GM23338 (cell line): Measurements from ENCODE around the gene LARGE1. TPM values are rescaled to one million over a fixed set of nuclear protein-coding genes. Genes with fewer than 3 reads are reported as not detected.

Experiments
- ATAC-seq: fragments of 200-7000 bp; cut with Tn5 transposase; 3 replicates; pipeline ENCODE4 v1.9.1; 2020
- DNase-seq: peaks from one replicate; pipeline ENCODE4 v3.0.0-alpha.2; 2015; ENCODE audit warnings: low spot score
- H2AFZ ChIP-seq: fragments of 200-600 bp; sonication (generic); 2 replicates; pipeline ENCODE4 v1.8.0; 2016; ENCODE audit warnings: antibody characterized with exemption, mild to moderate bottlenecking, moderate library complexity
- H3F3A ChIP-seq: fragments of 200-600 bp; sonication (generic); replicated peaks from 2 replicates; pipeline ENCODE4 v1.8.0; 2017; ENCODE audit warnings: antibody characterized with exemption, mixed run types, low read depth
- H3K27ac ChIP-seq: fragments of 200-600 bp; sonication (generic); 2 replicates; pipeline ENCODE4 v1.6.1; 2016; ENCODE audit warnings: low read depth
- H3K27me3 ChIP-seq: fragments of 200-600 bp; sonication (generic); 2 replicates; pipeline ENCODE4 v1.8.0; 2016; ENCODE audit warnings: mild to moderate bottlenecking, mixed run types, moderate library complexity; ENCODE audit not compliant: insufficient read depth
- H3K36me3 ChIP-seq: fragments of 200-600 bp; sonication (generic); 2 replicates; pipeline ENCODE4 v1.8.0; 2016; ENCODE audit warnings: mild to moderate bottlenecking; ENCODE audit not compliant: insufficient read depth
- H3K4me1 ChIP-seq: fragments of 200-600 bp; sonication (generic); 2 replicates; pipeline ENCODE4 v1.8.0; 2016; ENCODE audit warnings: mild to moderate bottlenecking, moderate library complexity; ENCODE audit not compliant: insufficient read depth
- H3K4me2 ChIP-seq: fragments of 200-600 bp; sonication (generic); 2 replicates; pipeline ENCODE4 v1.7.1; 2017; ENCODE audit warnings: mixed run types
- H3K4me3 ChIP-seq: fragments of 200-600 bp; sonication (generic); 2 replicates; pipeline ENCODE4 v1.6.1; 2016; ENCODE audit warnings: mixed run types
- H3K79me2 ChIP-seq: fragments of 200-600 bp; sonication (generic); replicated peaks from 2 replicates; pipeline ENCODE4 v1.8.0; 2017; ENCODE audit warnings: mild to moderate bottlenecking; ENCODE audit not compliant: insufficient read depth
- H3K9me2 ChIP-seq: fragments of 200-600 bp; sonication (generic); 2 replicates; pipeline ENCODE4 v1.8.0; 2017; ENCODE audit not compliant: insufficient read depth
- H4K20me1 ChIP-seq: fragments of 200-600 bp; sonication (generic); replicated peaks from 2 replicates; pipeline ENCODE4 v1.8.0; 2017; ENCODE audit warnings: mild to moderate bottlenecking; ENCODE audit not compliant: insufficient read depth
- H3K27ac Mint-ChIP-seq: 2 replicates; pipeline ENCODE4 v1.8.0; 2020; ENCODE audit warnings: inconsistent platforms, mild to moderate bottlenecking, moderate library complexity, mixed read lengths
- H3K27me3 Mint-ChIP-seq: 3 replicates; pipeline ENCODE4 v1.8.0; 2022; ENCODE audit warnings: low read depth, mild to moderate bottlenecking, moderate library complexity, mixed read lengths, inconsistent platforms; ENCODE audit not compliant: insufficient read depth, poor library complexity
- H3K36me3 Mint-ChIP-seq: 3 replicates; pipeline ENCODE4 v1.8.0; 2021; ENCODE audit warnings: low read depth, mild to moderate bottlenecking, inconsistent platforms, moderate library complexity, mixed read lengths
- H3K4me1 Mint-ChIP-seq: 3 replicates; pipeline ENCODE4 v1.8.0; 2020; ENCODE audit warnings: mild to moderate bottlenecking, inconsistent platforms, mixed read lengths
- H3K4me3 Mint-ChIP-seq: 3 replicates; pipeline ENCODE4 v1.8.0; 2021; ENCODE audit warnings: moderate library complexity, mild to moderate bottlenecking, inconsistent platforms, mixed read lengths
- H3K9me3 Mint-ChIP-seq: 3 replicates; pipeline ENCODE4 v1.8.0; 2020; ENCODE audit warnings: moderate library complexity, mild to moderate bottlenecking, inconsistent platforms, mixed read lengths
- ETS1 ChIP-seq: IDR thresholded peaks from 2 replicates; pipeline ENCODE4 v1.6.1; 2016; ENCODE audit warnings: antibody characterized with exemption
- EZH2 ChIP-seq: fragments of 200-600 bp; sonication (generic); IDR thresholded peaks from one replicate; pipeline ENCODE4 v1.8.0; 2017; ENCODE audit warnings: antibody characterized with exemption, mild to moderate bottlenecking, low read depth; ENCODE audit not compliant: unreplicated experiment
- JUNB ChIP-seq: IDR thresholded peaks from one replicate; pipeline ENCODE4 v1.6.1; 2016; ENCODE audit warnings: antibody characterized with exemption; ENCODE audit not compliant: unreplicated experiment
- NANOG ChIP-seq: IDR thresholded peaks from 2 replicates; pipeline ENCODE4 v1.6.1; 2016; ENCODE audit warnings: antibody characterized with exemption, borderline replicate concordance
- POLR2AphosphoS5 ChIP-seq: IDR thresholded peaks from 2 replicates; pipeline ENCODE4 v1.6.1; 2016; ENCODE audit warnings: antibody characterized with exemption, low read depth
- STAT1 ChIP-seq: IDR thresholded peaks from one replicate; pipeline ENCODE4 v1.6.1; 2016; ENCODE audit warnings: antibody characterized with exemption; ENCODE audit not compliant: unreplicated experiment
- ZNF114 ChIP-seq: fragments of 250-450 bp; sonication (Bioruptor Pico); IDR thresholded peaks from 2 replicates; pipeline ENCODE4 v1.5.0; 2020; ENCODE audit warnings: mild to moderate bottlenecking, moderate library complexity
- ZNF331 ChIP-seq: fragments of 250-450 bp; sonication (Bioruptor Pico); IDR thresholded peaks from 2 replicates; pipeline ENCODE4 v1.5.0; 2020; ENCODE audit warnings: low read depth, mild to moderate bottlenecking, moderate library complexity
- ZNF462 ChIP-seq: fragments of 250-450 bp; sonication (Bioruptor Pico); IDR thresholded peaks from 2 replicates; pipeline ENCODE4 v1.5.0; 2020; ENCODE audit warnings: mild to moderate bottlenecking, moderate library complexity
- polyA plus RNA-seq: library from polyadenylated mRNA; unstranded; fragments of >200 nt; fragmentation: Nextera tagmentation; extraction: Ambion mirVana; gene quantifications from 2 replicates; pipeline ENCODE4 v1.2.1, GENCODE V29; 2016
- total RNA-seq: library from RNA; depleted of rRNA; stranded (reverse); fragments of >200 nt; shearing (Covaris generic); gene quantifications from 2 replicates; pipeline ENCODE4 v1.2.3, GENCODE V29; 2014
- TF ChIP-seq, protein P1 (sequence below): IDR thresholded peaks from one replicate; pipeline ENCODE4 v1.6.1; 2018; ENCODE audit warnings: antibody characterized with exemption; ENCODE audit not compliant: unreplicated experiment
- TF ChIP-seq, protein P2 (sequence below), 2 experiments: fragments of 200-600 bp in 1 of 2; sonication (generic) in 1 of 2; conservative IDR thresholded peaks; 2 replicates each; pipeline versions ENCODE4 v1.5.1 to v1.6.1; 2016 to 2017; ENCODE audit warnings: antibody characterized with exemption in 2 of 2, low read depth in 2 of 2, mild to moderate bottlenecking in 2 of 2, moderate library complexity in 1 of 2

Gene LARGE1
- total and polyA plus RNA-seq, 2 experiments from 2014 or later: 12.8 to 75.6 TPM

DNA sequence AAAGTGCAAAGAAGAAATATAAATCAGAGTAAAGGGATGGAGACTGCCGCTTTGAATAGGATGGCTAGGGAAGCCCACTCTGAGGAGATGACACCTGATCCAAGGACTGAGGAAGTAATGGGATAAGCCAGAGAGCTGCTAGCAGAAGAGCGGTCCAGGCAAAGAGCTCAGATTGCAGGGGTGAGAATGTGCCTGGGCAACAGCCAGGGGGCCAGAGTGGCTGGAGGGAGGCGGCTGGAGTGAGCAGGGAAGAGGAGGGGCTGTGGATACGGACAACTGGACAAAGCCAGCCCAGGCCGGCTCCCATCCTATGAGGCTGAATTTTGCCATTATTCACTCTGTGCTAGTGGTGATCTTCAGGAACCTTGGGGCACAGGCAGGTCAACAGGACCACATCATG is 501.8 kb downstream of the LARGE1 start:
- Mint-ChIP-seq H3K4me3 (no peak overlapping the region), H3K9me3 (no peaks in the 10 kb centered on the region; the same call in 2 of the 3 replicates), H3K27ac (no peak overlapping the region), H3K36me3 (peaks cover 33% of the 10 kb centered on the region), H3K27me3 (peaks cover 7% of the 10 kb centered on the region), H3K4me1 (no peaks in the 10 kb centered on the region)
- no peak for TF ChIP-seq ZNF114 (CRISPR knock-in tag)
- TF ChIP-seq ZNF462: no peak
- no peak for TF ChIP-seq JUNB
- TF ChIP-seq ZNF331 (CRISPR knock-in tag): no peak
- TF ChIP-seq POLR2AphosphoS5: no peak
- no peak for TF ChIP-seq STAT1
- no peak for TF ChIP-seq NANOG
- TF ChIP-seq, protein P1, sequence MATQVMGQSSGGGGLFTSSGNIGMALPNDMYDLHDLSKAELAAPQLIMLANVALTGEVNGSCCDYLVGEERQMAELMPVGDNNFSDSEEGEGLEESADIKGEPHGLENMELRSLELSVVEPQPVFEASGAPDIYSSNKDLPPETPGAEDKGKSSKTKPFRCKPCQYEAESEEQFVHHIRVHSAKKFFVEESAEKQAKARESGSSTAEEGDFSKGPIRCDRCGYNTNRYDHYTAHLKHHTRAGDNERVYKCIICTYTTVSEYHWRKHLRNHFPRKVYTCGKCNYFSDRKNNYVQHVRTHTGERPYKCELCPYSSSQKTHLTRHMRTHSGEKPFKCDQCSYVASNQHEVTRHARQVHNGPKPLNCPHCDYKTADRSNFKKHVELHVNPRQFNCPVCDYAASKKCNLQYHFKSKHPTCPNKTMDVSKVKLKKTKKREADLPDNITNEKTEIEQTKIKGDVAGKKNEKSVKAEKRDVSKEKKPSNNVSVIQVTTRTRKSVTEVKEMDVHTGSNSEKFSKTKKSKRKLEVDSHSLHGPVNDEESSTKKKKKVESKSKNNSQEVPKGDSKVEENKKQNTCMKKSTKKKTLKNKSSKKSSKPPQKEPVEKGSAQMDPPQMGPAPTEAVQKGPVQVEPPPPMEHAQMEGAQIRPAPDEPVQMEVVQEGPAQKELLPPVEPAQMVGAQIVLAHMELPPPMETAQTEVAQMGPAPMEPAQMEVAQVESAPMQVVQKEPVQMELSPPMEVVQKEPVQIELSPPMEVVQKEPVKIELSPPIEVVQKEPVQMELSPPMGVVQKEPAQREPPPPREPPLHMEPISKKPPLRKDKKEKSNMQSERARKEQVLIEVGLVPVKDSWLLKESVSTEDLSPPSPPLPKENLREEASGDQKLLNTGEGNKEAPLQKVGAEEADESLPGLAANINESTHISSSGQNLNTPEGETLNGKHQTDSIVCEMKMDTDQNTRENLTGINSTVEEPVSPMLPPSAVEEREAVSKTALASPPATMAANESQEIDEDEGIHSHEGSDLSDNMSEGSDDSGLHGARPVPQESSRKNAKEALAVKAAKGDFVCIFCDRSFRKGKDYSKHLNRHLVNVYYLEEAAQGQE: no peak
- no peak for TF ChIP-seq EZH2
- TF ChIP-seq, protein P2, sequence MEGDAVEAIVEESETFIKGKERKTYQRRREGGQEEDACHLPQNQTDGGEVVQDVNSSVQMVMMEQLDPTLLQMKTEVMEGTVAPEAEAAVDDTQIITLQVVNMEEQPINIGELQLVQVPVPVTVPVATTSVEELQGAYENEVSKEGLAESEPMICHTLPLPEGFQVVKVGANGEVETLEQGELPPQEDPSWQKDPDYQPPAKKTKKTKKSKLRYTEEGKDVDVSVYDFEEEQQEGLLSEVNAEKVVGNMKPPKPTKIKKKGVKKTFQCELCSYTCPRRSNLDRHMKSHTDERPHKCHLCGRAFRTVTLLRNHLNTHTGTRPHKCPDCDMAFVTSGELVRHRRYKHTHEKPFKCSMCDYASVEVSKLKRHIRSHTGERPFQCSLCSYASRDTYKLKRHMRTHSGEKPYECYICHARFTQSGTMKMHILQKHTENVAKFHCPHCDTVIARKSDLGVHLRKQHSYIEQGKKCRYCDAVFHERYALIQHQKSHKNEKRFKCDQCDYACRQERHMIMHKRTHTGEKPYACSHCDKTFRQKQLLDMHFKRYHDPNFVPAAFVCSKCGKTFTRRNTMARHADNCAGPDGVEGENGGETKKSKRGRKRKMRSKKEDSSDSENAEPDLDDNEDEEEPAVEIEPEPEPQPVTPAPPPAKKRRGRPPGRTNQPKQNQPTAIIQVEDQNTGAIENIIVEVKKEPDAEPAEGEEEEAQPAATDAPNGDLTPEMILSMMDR (conservative IDR thresholded peaks at IDR 0.05; ENCODE audit: low read depth in 2 of 2): no peak
- TF ChIP-seq ETS1: no peak
- peaks cover 3% of the 10 kb centered on the region; the same call in 1 of the 2 replicates for H4K20me1 ChIP-seq
- H2AFZ ChIP-seq: no peak overlapping the region
- no peaks in the 10 kb centered on the region for H3K79me2 ChIP-seq
- no peaks in the 10 kb centered on the region for H3K36me3 ChIP-seq
- ATAC-seq (no peak; the same call in 2 of the 3 replicates), DNase-seq (no peak)
- H3K27ac ChIP-seq: no peak overlapping the region
- H3K27me3 ChIP-seq: no peaks in the 10 kb centered on the region
- H3K4me2 ChIP-seq: no peak overlapping the region
- H3K4me3 ChIP-seq: no peak overlapping the region
- no peaks in the 10 kb centered on the region for H3K9me2 ChIP-seq
- no peaks in the 10 kb centered on the region for H3K4me1 ChIP-seq
- H3F3A ChIP-seq: no peaks in the 10 kb centered on the region
